ENCODE data around the gene SRGAP1. TPM values are rescaled to one million over a fixed set of nuclear protein-coding genes. Genes with fewer than 3 reads are reported as not detected.

The SRGAP1 gene
- total RNA-seq, 1 donor from 2014 or later = 7.4 TPM

DNA sequence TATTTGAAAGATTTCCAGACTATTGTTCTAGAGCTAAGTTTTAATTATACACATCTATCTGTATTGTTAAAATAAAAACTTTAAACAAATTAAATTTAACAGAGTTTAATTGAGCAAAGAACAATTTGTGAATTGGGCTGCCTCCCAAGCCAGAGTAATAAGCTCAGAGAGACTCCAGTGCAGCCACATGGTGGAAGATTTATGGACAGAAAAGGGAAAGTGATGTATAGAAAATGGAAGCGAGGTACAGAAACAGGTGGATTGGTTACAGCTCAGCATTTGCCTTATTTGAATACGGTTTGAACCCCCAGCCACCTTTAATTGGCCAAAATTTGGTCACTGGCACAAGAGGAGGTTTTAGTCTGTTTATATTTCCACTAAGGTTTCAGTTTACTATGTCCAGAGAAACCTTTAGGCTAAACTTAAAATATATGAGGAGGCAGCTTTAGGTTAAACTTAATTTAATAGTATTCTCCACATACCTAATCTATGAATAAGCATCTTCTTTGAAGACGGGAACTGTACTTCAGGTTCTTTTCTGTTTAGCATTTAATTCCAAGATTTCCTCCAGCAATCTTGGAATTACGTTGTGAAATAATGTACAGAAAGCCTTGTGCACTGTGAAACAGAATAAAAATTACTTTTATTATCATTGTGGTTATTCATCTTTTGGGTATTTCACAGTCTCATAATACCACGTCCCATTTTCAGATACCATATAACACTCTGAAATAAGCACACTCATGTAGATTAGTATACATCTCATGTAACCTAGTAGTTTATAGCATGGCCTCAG, 19.4 kb downstream of the SRGAP1 start:
- H3K9me3 ChIP-seq = no peaks in the 10 kb centered on the region
- peaks cover 13% of the 10 kb centered on the region for H3K4me1 ChIP-seq
- H3K4me3 ChIP-seq = no peak overlapping the region
- TF ChIP-seq, protein P1, sequence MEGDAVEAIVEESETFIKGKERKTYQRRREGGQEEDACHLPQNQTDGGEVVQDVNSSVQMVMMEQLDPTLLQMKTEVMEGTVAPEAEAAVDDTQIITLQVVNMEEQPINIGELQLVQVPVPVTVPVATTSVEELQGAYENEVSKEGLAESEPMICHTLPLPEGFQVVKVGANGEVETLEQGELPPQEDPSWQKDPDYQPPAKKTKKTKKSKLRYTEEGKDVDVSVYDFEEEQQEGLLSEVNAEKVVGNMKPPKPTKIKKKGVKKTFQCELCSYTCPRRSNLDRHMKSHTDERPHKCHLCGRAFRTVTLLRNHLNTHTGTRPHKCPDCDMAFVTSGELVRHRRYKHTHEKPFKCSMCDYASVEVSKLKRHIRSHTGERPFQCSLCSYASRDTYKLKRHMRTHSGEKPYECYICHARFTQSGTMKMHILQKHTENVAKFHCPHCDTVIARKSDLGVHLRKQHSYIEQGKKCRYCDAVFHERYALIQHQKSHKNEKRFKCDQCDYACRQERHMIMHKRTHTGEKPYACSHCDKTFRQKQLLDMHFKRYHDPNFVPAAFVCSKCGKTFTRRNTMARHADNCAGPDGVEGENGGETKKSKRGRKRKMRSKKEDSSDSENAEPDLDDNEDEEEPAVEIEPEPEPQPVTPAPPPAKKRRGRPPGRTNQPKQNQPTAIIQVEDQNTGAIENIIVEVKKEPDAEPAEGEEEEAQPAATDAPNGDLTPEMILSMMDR (IDR thresholded peaks at IDR 0.05) = no peak
- TF ChIP-seq POLR2A (IDR thresholded peaks at IDR 0.05) (no peak), POLR2AphosphoS5 (IDR thresholded peaks at IDR 0.05; ENCODE audit: insufficient read depth in 1 of 2, low read depth in 1 of 2) (no peak)
- H3K36me3 ChIP-seq = no peaks in the 10 kb centered on the region
- no peaks in the 10 kb centered on the region for H3K27me3 ChIP-seq
- no peak overlapping the region for H3K27ac ChIP-seq
- intact Hi-C loops (cut with DNase I) = no loop called here
- DNase-seq (ENCODE audit: extremely low spot score in 2 of 2) = no peak

DNA sequence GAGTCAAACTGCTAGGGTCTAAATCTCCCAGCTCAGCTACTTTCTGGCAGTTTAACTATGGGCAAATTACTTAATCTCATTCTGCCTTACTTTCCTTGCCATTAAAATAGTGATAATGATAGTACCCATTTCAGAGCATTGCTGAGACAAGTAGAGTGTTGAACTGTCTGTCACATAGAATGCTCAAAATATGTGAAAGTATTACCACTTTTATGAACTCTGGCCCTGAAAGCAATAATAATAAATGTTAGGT, 19.9 kb downstream of the SRGAP1 start:
- intact Hi-C loops (cut with DNase I) = no loop called here
- TF ChIP-seq POLR2AphosphoS5 (IDR thresholded peaks at IDR 0.05; ENCODE audit: insufficient read depth in 1 of 2, low read depth in 1 of 2) = no peak
- TF ChIP-seq, protein P1 (IDR thresholded peaks at IDR 0.05) = no peak
- TF ChIP-seq POLR2A (IDR thresholded peaks at IDR 0.05) = no peak
- Histone ChIP-seq H3K27ac (no peak overlapping the region), H3K27me3 (no peaks in the 10 kb centered on the region), H3K4me1 (peaks cover 17% of the 10 kb centered on the region), H3K4me3 (no peak overlapping the region), H3K9me3 (no peaks in the 10 kb centered on the region), H3K36me3 (no peaks in the 10 kb centered on the region)
- no peak for DNase-seq (ENCODE audit: extremely low spot score in 2 of 2)

DNA sequence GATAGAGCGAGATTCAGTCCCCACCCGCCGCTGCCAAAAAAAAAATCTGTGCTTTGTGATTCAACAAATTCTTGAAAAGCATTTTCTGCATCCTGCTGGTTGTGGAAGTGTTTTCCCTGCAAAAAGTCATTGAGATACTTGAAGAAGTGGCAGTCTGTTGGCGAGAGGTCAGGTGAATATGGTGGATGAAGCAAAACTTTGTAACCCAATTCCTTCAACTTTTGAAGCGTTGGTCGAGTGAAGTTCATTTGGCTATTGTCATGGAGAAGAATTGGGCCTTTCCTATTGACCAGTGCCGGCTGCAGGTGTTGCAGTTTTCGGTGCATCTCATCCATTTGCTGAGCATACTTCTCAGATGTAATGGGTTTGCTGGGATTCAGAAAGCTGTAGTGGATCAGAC, 20.9 kb downstream of the SRGAP1 start:
- Histone ChIP-seq H3K27ac (no peak overlapping the region), H3K36me3 (no peaks in the 10 kb centered on the region), H3K9me3 (no peaks in the 10 kb centered on the region), H3K4me3 (no peak overlapping the region), H3K27me3 (no peaks in the 10 kb centered on the region), H3K4me1 (peaks cover 21% of the 10 kb centered on the region)
- intact Hi-C loops (cut with DNase I) = no loop called here
- DNase-seq (ENCODE audit: extremely low spot score in 2 of 2) = no peak
- TF ChIP-seq POLR2AphosphoS5 (IDR thresholded peaks at IDR 0.05; ENCODE audit: insufficient read depth in 1 of 2, low read depth in 1 of 2) = no peak
- TF ChIP-seq, protein P1 (IDR thresholded peaks at IDR 0.05) = no peak
- TF ChIP-seq POLR2A (IDR thresholded peaks at IDR 0.05) = no peak

DNA sequence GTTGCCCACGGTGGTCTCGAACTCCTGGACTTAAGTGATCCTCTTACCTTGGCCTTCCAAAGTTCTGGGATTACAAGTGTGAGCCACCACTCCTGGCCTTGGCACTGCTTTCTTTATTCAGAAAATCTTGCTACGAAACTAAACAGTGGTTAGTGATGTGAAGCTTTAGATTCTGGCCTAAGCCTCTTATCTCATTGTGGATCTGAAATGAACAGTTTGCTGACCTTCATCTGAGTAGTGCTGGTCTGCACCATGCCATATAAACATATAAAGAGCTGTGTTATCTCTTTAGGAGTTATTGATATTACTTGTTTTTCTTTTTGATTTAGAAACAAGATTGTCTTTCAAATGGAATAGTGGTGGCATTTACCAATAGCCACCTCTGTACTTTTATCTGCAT, 22.6 kb downstream of the SRGAP1 start:
- no peak for TF ChIP-seq POLR2A (IDR thresholded peaks at IDR 0.05)
- TF ChIP-seq, protein P1 (IDR thresholded peaks at IDR 0.05) = no peak
- H3K27me3 ChIP-seq = no peaks in the 10 kb centered on the region
- H3K4me1 ChIP-seq = peaks cover 21% of the 10 kb centered on the region
- no peak overlapping the region for H3K27ac ChIP-seq
- no peaks in the 10 kb centered on the region for H3K9me3 ChIP-seq
- intact Hi-C loops (cut with DNase I) = no loop called here
- DNase-seq (ENCODE audit: extremely low spot score in 2 of 2) = no peak
- no peaks in the 10 kb centered on the region for H3K36me3 ChIP-seq
- H3K4me3 ChIP-seq = no peak overlapping the region

DNA sequence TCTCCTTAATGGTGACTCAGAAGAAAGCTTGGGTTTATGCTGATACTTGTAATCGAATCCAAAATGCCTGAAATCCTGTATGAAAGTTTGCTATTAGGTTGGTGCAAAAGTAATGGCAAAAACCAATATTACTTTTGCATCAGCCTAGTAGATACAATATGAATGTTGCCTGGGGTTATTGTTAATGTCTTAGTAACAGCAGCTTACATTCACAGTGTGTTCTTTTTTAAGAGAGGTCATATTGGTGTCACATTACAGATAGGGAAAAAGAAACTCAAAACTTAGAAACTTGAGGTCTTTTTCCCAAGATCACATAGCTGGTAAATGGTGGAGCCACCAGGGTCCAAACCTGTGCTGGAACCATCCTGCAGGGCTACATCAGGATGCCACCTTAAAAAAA, 25.2 kb downstream of the SRGAP1 start:
- intact Hi-C loops (cut with DNase I) = no loop called here
- no peak for DNase-seq (ENCODE audit: extremely low spot score in 2 of 2)
- H3K4me3 ChIP-seq = no peak overlapping the region
- H3K27ac ChIP-seq = no peak overlapping the region
- no peaks in the 10 kb centered on the region for H3K27me3 ChIP-seq
- H3K4me1 ChIP-seq = peaks cover 8% of the 10 kb centered on the region
- TF ChIP-seq POLR2AphosphoS5 (IDR thresholded peaks at IDR 0.05; ENCODE audit: insufficient read depth in 1 of 2, low read depth in 1 of 2) (no peak), POLR2A (IDR thresholded peaks at IDR 0.05) (no peak)
- TF ChIP-seq, protein P1 (IDR thresholded peaks at IDR 0.05) = no peak
- no peaks in the 10 kb centered on the region for H3K36me3 ChIP-seq
- H3K9me3 ChIP-seq = no peaks in the 10 kb centered on the region

Data from vagina (tissue), 2 donors.